GM19025 (cell line): ENCODE data around the gene SDS.
A peak's percentile ranks its signal among the peaks of the same experiment; 100 is the strongest.

Experiments
- ATAC-seq: cut with Tn5 transposase; IDR thresholded peaks from one replicate; pipeline ENCODE4 v1.9.1; 2021; ENCODE audit warnings: mild to moderate bottlenecking, low read depth, moderate library complexity; ENCODE audit not compliant: unreplicated experiment

The SDS gene, protein sequence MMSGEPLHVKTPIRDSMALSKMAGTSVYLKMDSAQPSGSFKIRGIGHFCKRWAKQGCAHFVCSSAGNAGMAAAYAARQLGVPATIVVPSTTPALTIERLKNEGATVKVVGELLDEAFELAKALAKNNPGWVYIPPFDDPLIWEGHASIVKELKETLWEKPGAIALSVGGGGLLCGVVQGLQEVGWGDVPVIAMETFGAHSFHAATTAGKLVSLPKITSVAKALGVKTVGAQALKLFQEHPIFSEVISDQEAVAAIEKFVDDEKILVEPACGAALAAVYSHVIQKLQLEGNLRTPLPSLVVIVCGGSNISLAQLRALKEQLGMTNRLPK

DNA sequence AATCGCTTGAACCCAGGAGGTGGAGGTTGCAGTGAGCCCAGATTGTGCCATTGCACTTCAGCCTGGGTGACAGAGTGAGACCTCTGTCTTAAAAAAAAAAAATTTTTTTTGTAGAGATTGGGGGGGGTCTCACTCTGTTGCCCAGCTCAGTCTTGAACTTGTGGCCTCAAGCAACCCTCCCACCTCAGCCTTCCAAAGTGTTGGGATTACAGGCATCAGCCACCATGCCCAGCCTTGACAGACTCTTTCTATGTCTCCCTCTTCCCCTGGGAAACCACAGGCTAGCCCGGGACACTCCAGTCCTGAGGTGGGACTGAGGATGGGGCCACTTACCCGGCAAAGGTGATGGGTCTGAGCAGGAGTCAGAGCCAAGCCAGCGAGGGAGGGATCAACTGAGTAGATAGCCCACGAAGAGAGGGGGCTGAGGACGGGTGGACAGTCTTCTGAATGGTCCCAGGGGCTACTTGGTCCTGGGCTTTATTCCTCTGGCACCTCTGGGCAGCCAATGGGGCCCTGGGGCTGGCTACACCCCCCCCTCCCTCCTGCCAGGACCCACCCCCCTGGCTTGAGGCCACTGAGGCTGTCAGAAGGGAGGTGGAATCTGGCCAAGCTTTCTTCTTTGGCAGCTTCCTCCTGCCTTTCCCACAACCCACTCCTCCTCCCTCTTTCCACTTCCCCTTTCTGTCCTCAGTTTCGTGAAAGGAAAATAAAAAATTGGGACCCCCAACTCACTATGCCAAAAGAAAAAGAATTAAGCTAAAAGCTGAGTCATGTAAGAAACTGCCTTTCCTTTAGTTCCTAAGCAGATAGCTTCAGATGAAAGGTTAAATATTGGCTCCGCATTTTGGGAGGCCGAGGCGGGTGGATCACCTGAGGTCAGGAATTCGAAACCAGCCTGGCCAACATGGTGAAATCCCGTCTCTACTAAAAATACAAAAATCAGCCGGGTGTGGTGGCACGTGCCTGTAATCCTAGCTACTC, at the start of gene SDS:
TSS of gene SDS (minus strand) at position 453 of the 981 bp plus-strand sequence. CDS start 4,179 bp downstream, outside the sequence.
- no peak for ATAC-seq

DNA sequence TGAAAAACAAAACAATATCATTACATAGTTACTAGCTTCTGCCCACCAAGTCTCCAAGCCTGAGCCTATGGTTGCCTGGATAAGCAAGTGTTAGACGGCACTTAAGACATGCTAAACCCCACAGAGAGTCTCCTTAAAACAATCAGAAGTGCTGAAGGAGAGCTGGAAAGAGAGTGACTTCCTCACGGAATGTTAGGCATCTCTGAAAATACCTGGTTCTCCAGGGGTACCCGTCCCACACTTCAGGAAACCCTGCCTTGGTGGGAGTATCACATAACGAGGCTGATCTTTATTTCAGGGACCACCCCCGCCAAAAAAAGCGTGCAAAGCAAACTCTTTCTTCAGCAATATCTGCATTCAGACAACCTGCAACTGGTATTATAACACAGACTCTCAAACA, 49.6 kb upstream of the SDS start:
- no peak for ATAC-seq

DNA sequence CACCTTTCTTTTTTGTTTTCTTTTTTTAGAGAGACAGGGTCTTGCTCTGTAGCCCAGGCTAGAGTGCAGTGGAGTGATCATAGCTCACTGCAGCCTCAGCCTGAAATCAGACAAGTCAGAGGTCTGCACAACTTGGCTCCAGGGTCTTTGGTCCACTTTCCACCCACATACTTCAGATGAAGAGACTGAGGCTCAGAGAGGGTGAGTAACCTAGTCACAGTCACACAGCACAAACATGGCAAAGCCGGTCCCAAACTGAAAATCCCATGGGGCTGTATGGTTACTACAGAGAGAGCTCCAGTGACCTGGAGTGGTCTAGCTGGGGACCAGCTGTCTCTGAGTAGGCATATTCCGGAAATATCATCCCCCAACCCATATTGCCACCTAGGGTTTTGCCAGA, 48.8 kb upstream of the SDS start:
- ATAC-seq, result no peak

DNA sequence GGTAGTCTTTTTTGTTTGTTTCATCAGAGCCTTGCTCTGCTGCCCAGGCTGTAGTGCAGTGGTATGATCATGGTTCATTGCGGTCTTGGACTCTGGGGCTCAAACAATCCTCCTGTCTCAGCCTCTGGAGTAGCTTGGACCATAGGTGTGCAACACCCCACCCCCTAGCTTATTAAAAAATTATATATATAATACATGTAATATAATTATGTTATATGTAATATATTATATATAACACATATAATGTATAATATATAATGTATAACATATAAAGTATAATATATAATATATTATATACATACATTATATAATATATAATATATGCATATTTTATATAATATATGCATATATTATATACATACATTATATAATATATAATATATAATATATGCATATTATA, 46.2 kb upstream of the SDS start:
- no peak for ATAC-seq

DNA sequence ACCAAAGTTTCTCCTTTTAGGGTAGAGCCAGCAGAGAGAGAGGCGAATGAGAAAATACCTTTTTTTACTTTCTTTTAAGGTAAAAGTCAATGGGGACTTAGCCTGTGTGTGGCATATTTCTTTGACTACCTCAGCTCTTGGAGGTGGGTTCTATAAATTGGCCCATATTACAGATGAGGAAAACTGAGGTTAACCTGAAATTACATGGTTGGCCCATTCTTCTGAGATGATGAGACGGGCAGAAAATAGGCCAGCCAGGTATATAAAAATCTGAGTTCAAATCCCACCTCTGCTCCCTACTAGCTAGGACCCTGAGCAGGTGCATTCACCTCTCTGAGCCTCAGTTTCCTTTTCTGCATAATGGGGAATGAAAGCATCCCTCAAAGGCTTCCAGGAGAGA, 45.6 kb upstream of the SDS start:
- no peak for ATAC-seq

DNA sequence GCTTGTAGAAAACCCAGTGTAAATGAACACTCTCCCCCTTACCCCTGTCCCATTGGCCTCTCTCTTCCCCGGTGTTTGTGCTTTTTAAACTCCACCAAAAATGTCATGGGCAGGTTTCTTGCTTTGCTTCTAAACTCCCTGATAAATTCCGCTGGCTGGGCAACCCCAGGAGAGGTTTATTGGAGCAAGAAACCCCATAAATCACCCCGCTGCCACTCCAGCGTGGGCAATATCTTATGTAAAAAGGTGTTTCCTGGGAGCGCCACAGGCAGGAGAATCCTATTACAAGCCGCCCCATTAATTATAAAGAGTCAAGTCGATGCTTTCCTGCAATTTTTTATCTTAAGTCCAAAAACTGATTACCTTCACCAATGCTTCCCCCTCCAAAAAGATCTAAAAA, 45.2 kb upstream of the SDS start:
- ATAC-seq, result no peak

DNA sequence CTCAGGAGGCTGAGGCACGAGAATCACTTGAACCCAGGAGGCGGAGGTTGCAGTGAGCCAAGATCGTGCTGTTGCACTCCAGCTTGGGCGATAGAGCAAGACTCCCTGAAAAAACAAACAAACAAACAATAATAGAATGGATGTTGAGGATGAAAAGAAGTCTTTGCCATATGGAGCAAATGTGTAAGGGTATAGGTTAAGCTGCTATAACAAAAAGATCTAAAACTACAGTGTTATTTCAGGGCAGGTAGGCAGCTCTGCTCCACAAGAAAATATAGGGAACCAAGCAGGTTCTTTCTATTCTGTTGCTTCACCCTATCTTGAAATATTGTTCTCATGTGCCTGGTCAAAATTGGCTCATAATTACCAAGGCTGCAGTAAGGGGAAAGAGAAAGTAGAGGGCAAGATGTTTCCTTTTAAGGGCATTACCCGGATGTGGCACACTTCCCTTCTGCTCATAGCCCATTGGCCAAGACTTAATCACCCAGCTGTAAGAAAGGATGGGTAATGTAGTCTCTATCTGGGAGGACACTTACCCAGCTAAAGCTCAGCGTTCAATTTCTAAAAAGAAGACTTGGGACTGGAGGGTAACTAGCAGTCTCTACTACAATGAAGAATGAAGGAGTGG, 42.0 kb upstream of the SDS start:
- peak; percentile 53 for ATAC-seq

DNA sequence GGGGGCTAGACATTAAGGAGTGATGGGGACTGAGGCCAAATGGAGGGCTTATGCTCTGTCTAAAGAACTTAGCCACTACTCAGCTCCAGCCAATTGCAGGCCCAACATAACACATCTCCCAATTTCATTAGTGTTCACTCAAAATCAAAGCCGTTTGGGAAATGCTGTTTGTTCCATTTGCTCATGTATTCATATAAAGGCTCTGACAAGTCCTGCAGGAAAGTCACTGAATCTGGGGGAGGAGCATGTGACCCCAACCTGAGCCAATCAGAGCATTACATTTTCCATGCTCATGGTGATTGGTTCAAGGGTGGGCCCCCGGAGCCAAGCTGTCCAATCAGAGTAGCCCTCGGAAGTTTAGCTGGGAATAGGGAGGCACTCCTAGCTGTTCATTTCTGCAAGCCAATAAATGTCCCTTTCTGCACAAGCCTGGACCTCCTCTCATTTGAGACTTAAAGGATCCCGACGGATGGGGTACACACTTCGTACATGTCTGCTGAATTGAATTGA, 39.4 kb upstream of the SDS start:
- no peak for ATAC-seq

DNA sequence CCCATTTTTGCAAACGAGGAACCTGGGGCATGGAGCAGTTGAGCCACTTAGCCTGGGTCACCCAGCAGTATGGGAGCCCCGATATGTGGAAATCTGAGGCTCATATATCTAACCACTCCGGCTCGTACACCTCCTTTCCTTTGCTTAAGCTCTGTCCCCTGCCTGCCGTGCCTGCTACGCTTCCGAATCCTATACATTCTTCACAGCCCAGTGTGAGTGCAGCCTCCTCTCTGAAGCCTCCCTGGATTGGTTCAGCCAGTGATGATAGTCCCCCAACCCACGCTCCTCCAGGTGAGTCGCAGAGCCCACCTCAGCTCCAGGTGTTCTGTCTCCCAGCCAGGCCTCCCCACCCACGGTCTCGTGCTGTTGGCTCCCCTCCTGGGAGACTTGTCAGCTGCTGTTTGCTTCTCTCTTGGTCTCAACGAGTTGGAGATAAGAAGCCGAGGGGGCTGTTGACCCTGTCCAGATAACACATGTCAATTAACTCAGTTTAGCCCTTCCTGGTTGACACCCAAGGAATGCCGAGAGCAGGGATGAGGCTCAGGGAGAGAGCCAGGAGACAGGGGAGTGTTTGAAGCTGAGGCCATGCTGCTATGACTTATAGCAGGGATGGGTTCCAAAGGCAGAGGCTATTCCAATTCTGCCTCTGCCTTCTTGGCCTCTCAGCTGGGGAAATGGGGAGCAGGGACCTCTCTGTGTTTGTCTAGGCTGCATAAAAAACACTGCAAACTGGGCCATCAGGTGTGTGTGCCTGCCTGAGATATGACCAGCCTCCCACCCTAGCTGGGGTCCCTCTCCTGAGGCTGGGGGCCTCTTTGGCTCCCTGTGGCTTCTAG, 37.5 kb upstream of the SDS start:
- no peak for ATAC-seq

DNA sequence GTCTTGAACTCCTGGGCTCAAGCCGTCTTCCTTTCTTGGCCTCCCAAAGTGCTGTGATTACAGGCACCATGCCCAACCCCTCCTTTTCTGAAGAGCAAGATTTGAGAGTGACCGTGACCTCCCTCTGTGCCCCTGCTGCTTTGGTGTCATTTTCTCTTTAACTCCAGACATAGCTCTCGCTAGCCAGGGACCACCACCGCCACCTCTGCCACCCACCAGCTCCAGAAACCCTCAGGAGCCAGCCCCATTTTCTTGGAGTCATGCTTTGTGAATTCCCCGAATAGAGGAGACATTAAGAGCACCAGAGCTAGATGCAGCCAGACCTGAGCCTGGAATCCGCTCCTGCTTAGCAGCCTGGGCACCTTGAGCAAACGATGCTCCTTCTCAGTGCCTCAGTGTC, 36.6 kb upstream of the SDS start:
- no peak for ATAC-seq

DNA sequence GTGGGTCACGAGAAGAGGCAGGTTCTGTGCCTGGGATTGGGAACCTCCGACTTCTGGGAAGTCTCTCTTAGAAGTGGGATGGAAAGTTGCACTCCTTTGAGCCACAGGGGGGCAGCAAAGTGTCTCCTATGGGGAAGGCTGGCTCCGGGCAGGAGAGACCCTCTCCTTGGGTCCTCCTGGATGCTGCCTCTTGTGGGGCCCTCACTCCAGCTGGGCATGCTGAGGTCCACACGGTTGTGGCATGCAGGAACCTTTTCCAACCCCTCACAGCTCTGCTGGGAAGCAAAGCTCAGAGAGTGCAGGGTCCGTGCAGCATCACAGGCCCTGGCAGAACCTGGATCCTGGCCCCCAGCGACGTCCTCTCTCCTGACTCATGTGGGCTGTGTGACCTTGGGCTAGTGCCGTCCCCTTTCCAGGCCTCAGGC, 35.9 kb upstream of the SDS start:
- no peak for ATAC-seq

DNA sequence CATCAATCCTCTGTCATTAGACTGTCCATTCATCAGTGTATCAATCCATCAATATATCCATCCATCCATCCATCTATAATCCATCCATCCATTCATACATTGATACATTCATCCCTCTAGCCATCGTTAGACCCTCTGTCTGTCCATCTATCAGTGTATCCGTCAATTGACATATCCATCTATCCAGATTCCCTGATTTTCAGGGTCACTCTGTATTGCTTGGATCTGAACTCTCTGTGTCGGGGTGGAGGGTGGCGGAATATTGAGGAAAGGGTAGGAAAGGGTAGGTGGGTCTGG, 35.6 kb upstream of the SDS start:
- ATAC-seq, result no peak

DNA sequence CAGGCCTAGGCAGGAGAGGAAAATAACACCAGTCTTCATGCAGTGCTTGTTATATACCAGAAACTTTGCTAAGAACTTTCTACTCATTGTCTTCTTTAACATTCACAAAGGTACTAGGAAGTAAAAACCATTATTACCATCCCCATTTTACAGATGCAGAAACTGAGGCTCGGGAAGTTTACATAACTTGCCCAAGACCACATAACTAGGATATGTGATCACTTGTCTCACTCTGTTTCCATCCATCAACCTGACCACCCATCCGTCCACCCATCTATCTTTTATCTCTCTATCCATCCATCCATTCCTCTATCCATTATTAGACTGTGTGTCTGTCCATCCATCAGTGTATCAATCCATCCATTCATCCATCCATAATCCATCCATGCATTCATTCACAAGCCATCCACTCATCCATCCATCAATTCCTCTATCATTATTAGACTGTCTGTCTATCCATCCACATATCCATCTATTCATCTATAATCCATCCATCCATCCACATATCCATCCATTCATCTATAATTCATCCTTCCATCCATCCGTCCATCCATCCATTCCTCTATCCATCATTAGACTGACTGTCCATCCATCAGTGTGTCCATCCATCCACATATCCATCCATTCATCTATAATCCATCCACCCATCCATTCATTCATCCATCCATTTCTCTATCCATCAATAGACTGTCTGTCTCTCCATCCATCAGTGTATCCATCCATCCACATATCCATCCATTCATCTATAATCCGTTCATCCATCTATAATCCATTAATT, 35.0 kb upstream of the SDS start:
- no peak for ATAC-seq

DNA sequence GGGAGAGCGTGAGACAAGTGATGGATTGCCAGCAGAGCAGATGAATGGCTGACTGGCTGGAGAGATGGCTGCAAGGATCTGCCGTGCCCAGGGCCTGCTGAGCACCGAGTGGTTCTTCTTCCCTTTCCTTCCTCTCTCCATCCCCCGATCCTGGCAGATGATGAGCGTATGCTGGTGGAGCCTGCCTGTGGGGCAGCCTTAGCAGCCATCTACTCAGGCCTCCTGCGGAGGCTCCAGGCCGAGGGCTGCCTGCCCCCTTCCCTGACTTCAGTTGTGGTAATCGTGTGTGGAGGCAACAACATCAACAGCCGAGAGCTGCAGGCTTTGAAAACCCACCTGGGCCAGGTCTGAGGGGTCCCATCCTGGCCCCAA, 34.0 kb upstream of the SDS start:
- no peak for ATAC-seq

DNA sequence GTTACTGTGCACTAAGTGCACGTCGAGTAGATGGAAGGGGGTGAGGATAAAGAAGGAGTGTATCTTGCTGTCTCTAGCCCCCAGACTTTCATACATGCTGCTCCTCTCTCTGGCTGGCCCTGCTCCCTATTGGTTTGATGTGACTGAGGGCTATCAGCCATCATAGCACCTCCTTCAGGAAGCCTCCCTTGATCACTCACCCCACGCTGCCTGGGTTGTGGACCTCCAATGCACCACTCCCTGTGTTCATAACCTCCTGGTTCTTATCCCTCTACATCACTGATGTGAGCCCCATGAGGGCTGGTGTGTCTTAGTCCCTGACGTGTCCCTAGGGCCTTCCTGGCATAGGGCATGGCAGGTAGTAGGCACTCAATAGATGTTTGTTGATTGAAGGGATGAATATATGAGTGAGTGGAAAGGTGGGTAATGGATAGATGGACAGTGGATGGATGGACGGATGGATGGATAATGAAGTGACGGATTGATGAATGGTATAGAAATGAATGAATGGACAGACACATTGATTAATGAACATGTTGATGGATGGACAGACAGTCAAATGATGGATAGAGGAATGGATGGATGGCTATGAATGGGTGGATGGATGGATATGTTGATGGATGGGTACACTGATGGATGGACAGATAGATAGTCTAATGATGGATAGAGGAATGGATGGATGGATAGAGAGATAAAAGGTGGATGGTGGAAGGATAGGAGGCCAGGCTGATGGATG, 33.5 kb upstream of the SDS start:
- ATAC-seq, result no peak

DNA sequence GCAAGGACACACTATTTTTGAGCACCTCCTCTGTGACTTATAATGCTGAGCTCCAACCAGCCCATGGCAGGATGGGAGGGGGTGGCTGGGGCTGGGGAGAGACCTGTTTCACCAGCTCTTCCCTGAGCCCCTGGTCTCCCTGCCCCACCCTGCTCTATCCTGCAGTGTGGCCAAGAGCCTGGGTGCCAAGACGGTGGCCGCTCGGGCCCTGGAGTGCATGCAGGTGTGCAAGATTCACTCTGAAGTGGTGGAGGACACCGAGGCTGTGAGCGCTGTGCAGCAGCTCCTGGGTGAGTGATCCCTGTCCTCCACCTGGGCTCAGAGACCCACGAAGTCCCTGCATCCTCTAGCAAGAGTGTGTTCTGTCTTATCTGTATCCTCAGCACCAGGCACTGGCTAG, 32.9 kb upstream of the SDS start:
- ATAC-seq, result no peak

DNA sequence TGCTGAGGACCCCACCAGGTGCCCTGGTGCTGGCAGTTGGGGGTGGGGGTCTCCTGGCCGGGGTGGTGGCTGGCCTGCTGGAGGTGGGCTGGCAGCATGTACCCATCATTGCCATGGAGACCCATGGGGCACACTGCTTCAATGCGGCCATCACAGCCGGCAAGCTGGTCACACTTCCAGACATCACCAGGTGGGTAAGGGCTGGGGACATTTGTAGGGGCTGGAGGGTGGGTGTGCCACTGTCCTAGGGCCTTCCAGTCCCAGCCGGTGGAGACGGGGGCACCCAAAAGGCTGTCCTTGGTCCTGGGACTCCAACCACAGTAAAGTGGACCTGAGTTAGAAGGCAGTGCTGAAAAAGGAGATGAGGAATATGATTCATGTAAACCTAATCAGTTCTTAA, 31.7 kb upstream of the SDS start:
- no peak for ATAC-seq

DNA sequence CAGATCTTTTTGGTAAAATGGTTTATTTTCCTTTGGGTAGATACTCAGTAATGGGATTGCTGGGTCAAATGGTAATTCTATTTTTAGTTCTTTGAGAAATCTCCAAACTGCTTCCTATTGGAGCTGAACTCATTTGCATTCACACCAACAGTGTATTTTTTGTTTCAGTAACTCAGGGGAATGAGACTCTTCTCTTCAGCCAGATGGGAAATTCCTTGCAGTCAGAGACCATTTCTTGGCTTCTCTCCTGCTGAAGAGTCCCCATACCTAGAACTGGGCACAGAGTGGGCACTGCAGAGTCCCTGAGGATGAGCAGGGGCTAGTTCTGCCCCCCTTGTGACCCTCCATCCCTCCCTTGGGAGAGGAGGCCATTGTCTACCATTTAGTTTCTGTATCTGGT, 29.3 kb upstream of the SDS start:
- ATAC-seq, result no peak

DNA sequence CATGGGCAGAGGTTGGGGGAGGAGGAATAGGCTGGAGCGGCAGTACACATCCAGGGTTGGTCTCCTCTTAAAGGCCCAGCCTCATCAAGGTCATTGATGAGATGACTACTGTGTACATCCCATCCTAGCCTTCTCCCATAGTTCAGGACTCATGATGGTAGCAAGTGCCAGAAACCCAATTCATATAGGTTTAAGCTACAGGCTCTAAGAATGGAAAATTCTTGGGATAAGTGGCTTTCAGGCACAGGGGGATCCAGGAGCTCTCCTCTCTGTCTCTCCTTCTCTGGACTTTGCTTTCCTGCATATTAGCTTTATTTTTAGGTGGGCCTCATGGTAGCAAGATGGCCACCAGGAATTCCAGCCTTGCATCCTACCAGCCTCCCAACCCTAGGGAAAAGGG, 24.8 kb upstream of the SDS start:
- ATAC-seq, result no peak
